ENCODE data around the gene SPINK8. TPM values are rescaled to one million over a fixed set of nuclear protein-coding genes. Genes with fewer than 3 reads are reported as not detected.
A peak's percentile ranks its signal among the peaks of the same experiment; 100 is the strongest.

Gene SPINK8
- total RNA-seq, 1 experiment from 2014 or later, result not detected

DNA sequence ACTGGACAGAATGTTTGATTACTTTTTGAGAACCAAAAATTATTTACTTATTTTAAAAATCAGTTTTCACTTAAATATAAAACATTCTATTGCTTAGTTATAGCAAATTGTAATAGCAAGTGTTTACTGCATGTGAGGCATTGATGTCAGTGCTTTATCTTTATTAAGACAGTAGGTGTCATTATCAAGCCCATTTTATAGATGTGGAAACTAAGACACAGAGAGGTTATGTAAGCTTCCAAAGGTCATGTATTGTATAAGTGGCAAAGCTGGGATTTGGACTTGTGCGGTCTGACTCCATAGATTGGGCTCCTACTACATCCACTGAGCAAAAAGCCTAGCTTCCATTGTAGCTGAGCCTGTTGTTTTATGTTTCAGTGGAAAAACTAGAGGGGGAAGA is 74.9 kb downstream of the SPINK8 start:
- Histone ChIP-seq H2AFZ (ENCODE audit: low read length) (no peak overlapping the region), H4K20me1 (ENCODE audit: control insufficient read depth, insufficient read depth, insufficient read length) (no peaks in the 10 kb centered on the region), H3K27ac (ENCODE audit: insufficient read length, low read depth, low read length) (no peak overlapping the region), H3K27me3 (ENCODE audit: insufficient read depth, low read length) (no peaks in the 10 kb centered on the region), H3T11ph (ENCODE audit: low read length) (no peak overlapping the region), H2BK120ac (ENCODE audit: low read depth, low read length, poor library complexity, severe bottlenecking) (no peak overlapping the region), H3K79me1 (ENCODE audit: insufficient read depth, low read depth, low read length, poor library complexity, severe bottlenecking) (peaks cover 15% of the 10 kb centered on the region), H3K23ac (ENCODE audit: insufficient read length, low read depth, low read length) (no peak overlapping the region), H3K9ac (ENCODE audit: extremely low read depth, insufficient read length, low read length) (no peak overlapping the region), H3K79me2 (ENCODE audit: insufficient read depth, low read length) (peaks cover 38% of the 10 kb centered on the region; the same call in 1 of the 2 replicates), H4K91ac (ENCODE audit: insufficient read length, low read depth, low read length) (no peak overlapping the region), H4K5ac (ENCODE audit: insufficient read length, low read depth, low read length) (no peak overlapping the region), H2AK5ac (ENCODE audit: insufficient read length, low read length) (no peak overlapping the region), H3K9me3 (ENCODE audit: control insufficient read depth, low read depth, low read length) (no peaks in the 10 kb centered on the region), H2BK15ac (ENCODE audit: low read depth, low read length) (no peak overlapping the region), H3K4ac (ENCODE audit: low read depth, low read length) (no peak overlapping the region), H3K23me2 (ENCODE audit: insufficient read length, low read depth, low read length, poor library complexity, severe bottlenecking) (no peaks in the 10 kb centered on the region), H4K8ac (replicated peaks; ENCODE audit: insufficient read length, low read depth, low read length) (no peak overlapping the region), H2BK20ac (ENCODE audit: low read depth, low read length, poor library complexity, severe bottlenecking) (no peak overlapping the region), H3K18ac (ENCODE audit: insufficient read length, low read depth, low read length) (no peak overlapping the region), H2BK12ac (ENCODE audit: insufficient read length, low read depth, low read length) (no peak overlapping the region), H3K56ac (ENCODE audit: insufficient read length, low read depth, low read length) (no peak overlapping the region), H3K4me2 (ENCODE audit: insufficient read depth, insufficient read length, low read length) (no peak overlapping the region), H3K4me1 (ENCODE audit: insufficient read depth, low read length) (no peaks in the 10 kb centered on the region), H2BK5ac (ENCODE audit: insufficient read length, low read length) (no peak overlapping the region), H3K14ac (ENCODE audit: insufficient read depth, low read length) (no peak overlapping the region)
- H3K9me3 Mint-ChIP-seq, result peaks cover 8 to 9% of the 10 kb centered on the region in 2 experiments
- peaks cover 2% of the 10 kb centered on the region; the same call in 1 of the 2 replicates for H3K27me3 Mint-ChIP-seq (ENCODE audit: low read depth)
- WGBS (ENCODE audit: extremely low coverage, insufficient read length, low lambda C conversion rate), result no CpG with 5 or more reads among the region's 1 CpG
- no peak for DNase-seq
- no peak overlapping the region for H3K4me3 Mint-ChIP-seq
- peak overlapping the region in 2 of 3 experiments; percentile 9 to 17; a peak in 2 of 7 replicates for H3K27ac Mint-ChIP-seq
- no peaks in the 10 kb centered on the region; a peak in 1 of 4 replicates for H3K4me1 Mint-ChIP-seq
- peaks cover 69 to 92% (median 91%) of the 10 kb centered on the region in 3 experiments for H3K36me3 Mint-ChIP-seq (ENCODE audit: insufficient read depth in 1 of 3, low read depth in 3 of 3)
- TF ChIP-seq, protein P1, sequence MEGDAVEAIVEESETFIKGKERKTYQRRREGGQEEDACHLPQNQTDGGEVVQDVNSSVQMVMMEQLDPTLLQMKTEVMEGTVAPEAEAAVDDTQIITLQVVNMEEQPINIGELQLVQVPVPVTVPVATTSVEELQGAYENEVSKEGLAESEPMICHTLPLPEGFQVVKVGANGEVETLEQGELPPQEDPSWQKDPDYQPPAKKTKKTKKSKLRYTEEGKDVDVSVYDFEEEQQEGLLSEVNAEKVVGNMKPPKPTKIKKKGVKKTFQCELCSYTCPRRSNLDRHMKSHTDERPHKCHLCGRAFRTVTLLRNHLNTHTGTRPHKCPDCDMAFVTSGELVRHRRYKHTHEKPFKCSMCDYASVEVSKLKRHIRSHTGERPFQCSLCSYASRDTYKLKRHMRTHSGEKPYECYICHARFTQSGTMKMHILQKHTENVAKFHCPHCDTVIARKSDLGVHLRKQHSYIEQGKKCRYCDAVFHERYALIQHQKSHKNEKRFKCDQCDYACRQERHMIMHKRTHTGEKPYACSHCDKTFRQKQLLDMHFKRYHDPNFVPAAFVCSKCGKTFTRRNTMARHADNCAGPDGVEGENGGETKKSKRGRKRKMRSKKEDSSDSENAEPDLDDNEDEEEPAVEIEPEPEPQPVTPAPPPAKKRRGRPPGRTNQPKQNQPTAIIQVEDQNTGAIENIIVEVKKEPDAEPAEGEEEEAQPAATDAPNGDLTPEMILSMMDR (conservative IDR thresholded peaks at IDR 0.05), result no peak

Small RNA genes within 50 kb of the gene (microRNA-seq; reads per million reads assigned to microRNA genes)
- gene MIR2115 (ENCODE audit: borderline microRNAs expressed), result not detected

Other genes starting within 250 kb of the SPINK8 start
- 83.3 and 84.5 TPM in 2 replicates for gene CDC25A, start 145.2 kb downstream of the SPINK8 start, total RNA-seq (2021)
- gene CAMP, start 110.2 kb downstream of the SPINK8 start, total RNA-seq (2021), result not detected in 2 replicates
- gene ZNF589, start 92.6 kb downstream of the SPINK8 start, total RNA-seq (2021), result 86.0 and 88.2 TPM in 2 replicates
- 19.2 and 22.0 TPM in 2 replicates for gene NME6, start 32.3 kb downstream of the SPINK8 start, total RNA-seq (2021)
- 0.59 and 0.74 TPM in 2 replicates for gene FBXW12, start 38.6 kb upstream of the SPINK8 start, total RNA-seq (2021)
- gene PLXNB1, start 96.4 kb upstream of the SPINK8 start, total RNA-seq (2021), result 175 and 184 TPM in 2 replicates
- gene CCDC51, start 106.5 kb upstream of the SPINK8 start, total RNA-seq (2021), result 20.0 and 22.0 TPM in 2 replicates
- gene TMA7, start 106.6 kb upstream of the SPINK8 start, total RNA-seq (2021), result 305 and 309 TPM in 2 replicates
- gene ATRIP, start 113.1 kb upstream of the SPINK8 start, total RNA-seq (2021), result 16.3 and 17.5 TPM in 2 replicates
- gene SHISA5, start 170.5 kb upstream of the SPINK8 start, total RNA-seq (2021), result 171 and 174 TPM in 2 replicates
- 12.3 and 13.9 TPM in 2 replicates for gene PFKFB4, start 223.1 kb upstream of the SPINK8 start, total RNA-seq (2021)
- gene UCN2, start 230.1 kb upstream of the SPINK8 start, total RNA-seq (2021), result 0.42 and 0.68 TPM in 2 replicates